IMR-90 (cell line): ENCODE results near the gene TTC29. TPM values are rescaled to one million over a fixed set of nuclear protein-coding genes. Genes with fewer than 3 reads are reported as not detected.

Source experiments
- ATAC-seq: fragments of 200-7000 bp; cut with Tn5 transposase; 2 replicates; pipeline ENCODE4 v1.9.1; 2020; ENCODE audit warnings: low read depth, mild to moderate bottlenecking, moderate library complexity
- BruUV-seq: library from RNA; stranded (reverse); fragments of 400-500 nt; replicated peaks from 2 replicates; lab custom pipeline; 2021; lab: Mats Ljungman, UMichigan
- CTCF ChIA-PET: fragments of 300-600 bp; formaldehyde crosslinking; extraction: SDS; loops from one replicate; lab custom pipeline; 2021; ENCODE audit warnings: antibody characterized with exemption; lab: Yijun Ruan, JAX
- POLR2A ChIA-PET: fragments of 300-600 bp; sonication (Branson Sonifier 250); formaldehyde crosslinking; loops from one replicate; lab custom pipeline; 2022; ENCODE audit warnings: antibody characterized with exemption; ENCODE audit not compliant: unreplicated experiment; lab: Charles Lee
- DNase-seq: peaks from one replicate; pipeline ENCODE4 v3.0.0; 2013
- H2AFZ ChIP-seq: replicated peaks from 2 replicates; pipeline ENCODE3; 2013; ENCODE audit warnings: low read length, mild to moderate bottlenecking; ENCODE audit not compliant: poor library complexity
- H2AK5ac ChIP-seq: 2 replicates; pipeline ENCODE4 v1.6.1; 2013; ENCODE audit warnings: low read depth, low read length, inconsistent platforms
- H2AK9ac ChIP-seq: replicated peaks from 2 replicates; pipeline ENCODE3; 2013; ENCODE audit warnings: mild to moderate bottlenecking, low read depth, low read length, moderate library complexity; ENCODE audit not compliant: poor library complexity
- H2BK120ac ChIP-seq: 2 replicates; pipeline ENCODE4 v1.6.1; 2013; ENCODE audit warnings: low read depth, low read length, inconsistent platforms
- H2BK15ac ChIP-seq: 3 replicates; pipeline ENCODE4 v1.6.1; 2013; ENCODE audit warnings: low read depth, low read length, inconsistent platforms
- H2BK20ac ChIP-seq: 2 replicates; pipeline ENCODE4 v1.6.1; 2013; ENCODE audit warnings: low read depth, mild to moderate bottlenecking, inconsistent platforms, low read length, moderate library complexity
- H2BK5ac ChIP-seq: 2 replicates; pipeline ENCODE4 v1.6.1; 2013; ENCODE audit warnings: mild to moderate bottlenecking, low read depth, low read length, inconsistent platforms; ENCODE audit not compliant: poor library complexity, severe bottlenecking
- H3K14ac ChIP-seq: replicated peaks from 2 replicates; pipeline ENCODE4 v1.6.1; 2013; ENCODE audit warnings: low read depth, low read length, inconsistent platforms
- H3K18ac ChIP-seq: 2 replicates; pipeline ENCODE4 v1.6.1; 2013; ENCODE audit warnings: low read depth, low read length, control low read depth
- H3K23ac ChIP-seq: 2 replicates; pipeline ENCODE4 v1.6.1; 2013; ENCODE audit warnings: low read depth, low read length, inconsistent platforms
- H3K27ac ChIP-seq: 2 replicates; pipeline ENCODE4 v1.5.1; 2013; ENCODE audit warnings: mild to moderate bottlenecking, control low read depth, low read length; ENCODE audit not compliant: insufficient read depth
- H3K27me3 ChIP-seq: 2 replicates; pipeline ENCODE4 v1.6.1; 2013; ENCODE audit warnings: low read length; ENCODE audit not compliant: control insufficient read depth, insufficient read depth
- H3K36me3 ChIP-seq: 2 replicates; pipeline ENCODE4 v1.6.1; 2013; ENCODE audit warnings: low read length, mixed read lengths; ENCODE audit not compliant: control insufficient read depth, insufficient read depth
- H3K4ac ChIP-seq: 2 replicates; pipeline ENCODE4 v1.6.1; 2013; ENCODE audit warnings: low read depth, low read length, inconsistent platforms
- H3K4me1 ChIP-seq: 2 replicates; pipeline ENCODE4 v1.6.1; 2013; ENCODE audit warnings: low read length, mixed read lengths; ENCODE audit not compliant: control insufficient read depth, insufficient read depth
- H3K4me2 ChIP-seq: 2 replicates; pipeline ENCODE4 v1.6.1; 2013; ENCODE audit warnings: low read depth, mild to moderate bottlenecking, control low read depth, low read length, moderate library complexity
- H3K4me3 ChIP-seq: 2 replicates; pipeline ENCODE4 v1.5.1; 2013; ENCODE audit warnings: low read depth, mild to moderate bottlenecking, control low read depth, low read length, moderate library complexity; ENCODE audit not compliant: insufficient read depth
- H3K56ac ChIP-seq: 2 replicates; pipeline ENCODE4 v1.6.1; 2013; ENCODE audit warnings: low read length, inconsistent platforms; ENCODE audit not compliant: insufficient read depth; ENCODE audit errors: extremely low read depth
- H3K79me1 ChIP-seq, 2 experiments: 2 replicates each; pipeline ENCODE4 v1.6.1; 2013; ENCODE audit warnings: low read length in 2 of 2, inconsistent platforms in 1 of 2, low read depth in 1 of 2
- H3K9ac ChIP-seq: 2 replicates; pipeline ENCODE4 v1.6.1; 2013; ENCODE audit warnings: low read depth, low read length, control low read depth
- H3K9me1 ChIP-seq: 2 replicates; pipeline ENCODE4 v1.6.1; 2013; ENCODE audit warnings: low read length, inconsistent platforms; ENCODE audit not compliant: insufficient read depth
- H3K9me3 ChIP-seq: 2 replicates; pipeline ENCODE4 v1.6.1; 2013; ENCODE audit warnings: low read length; ENCODE audit not compliant: control insufficient read depth, insufficient read depth
- H4K20me1 ChIP-seq: 2 replicates; pipeline ENCODE4 v1.6.1; 2013; ENCODE audit warnings: low read length, inconsistent platforms; ENCODE audit not compliant: insufficient read depth
- H4K5ac ChIP-seq: 2 replicates; pipeline ENCODE4 v1.6.1; 2013; ENCODE audit warnings: mild to moderate bottlenecking, low read depth, low read length, control low read depth
- H4K8ac ChIP-seq, 2 experiments: 2 replicates each; pipeline ENCODE4 v1.6.1; 2013; ENCODE audit warnings: low read depth in 2 of 2, low read length in 2 of 2, control low read depth in 1 of 2, inconsistent platforms in 1 of 2
- H4K91ac ChIP-seq: 2 replicates; pipeline ENCODE4 v1.6.1; 2013; ENCODE audit warnings: low read depth, low read length, inconsistent platforms; ENCODE audit not compliant: insufficient read depth
- BHLHE40 ChIP-seq: fragments of 150-350 bp; IDR thresholded peaks from 2 replicates; pipeline ENCODE4 v1.6.1; 2016; ENCODE audit warnings: mild to moderate bottlenecking, low read depth, low read length
- MXI1 ChIP-seq: IDR thresholded peaks from 2 replicates; pipeline ENCODE4 v1.6.1; 2012; ENCODE audit warnings: low read depth, mild to moderate bottlenecking, low read length, moderate library complexity, borderline replicate concordance
- POLR2A ChIP-seq: IDR thresholded peaks from 2 replicates; pipeline ENCODE4 v1.6.1; 2012; ENCODE audit warnings: mild to moderate bottlenecking, low read depth, low read length
- RAD21 ChIP-seq: IDR thresholded peaks from 2 replicates; pipeline ENCODE4 v1.6.1; 2012; ENCODE audit warnings: low read length, improper control_type of control experiment
- RFX5 ChIP-seq: IDR thresholded peaks from 2 replicates; pipeline ENCODE4 v1.8.0; 2012; ENCODE audit warnings: low read depth, mild to moderate bottlenecking, low read length, moderate library complexity
- SMC3 ChIP-seq: fragments of 150-350 bp; IDR thresholded peaks from 2 replicates; pipeline ENCODE4 v1.6.1; 2016; ENCODE audit warnings: low read depth, mild to moderate bottlenecking, antibody characterized with exemption, low read length, moderate library complexity
- WGBS, 2 experiments: methylation state at CpG; one replicate each; pipeline versions ENCODE4 v1.1.5 to v1.1.7; 2013; ENCODE audit warnings: missing lambda C conversion rate in 2 of 2; ENCODE audit not compliant: insufficient read length in 1 of 2; ENCODE audit errors: extremely low coverage in 2 of 2; 5-methylcytosine and 5-hydroxymethylcytosine counted together
- dilution Hi-C: fragments of 300-500 bp; cut with HindIII; formaldehyde crosslinking; loops from one replicate; pipeline ENCODE4 v1.14.3; 2018; ENCODE audit warnings: low sequenced_read_pairs; ENCODE audit not compliant: unreplicated experiment
- in situ Hi-C: fragments of 300-500 bp; cut with MboI; formaldehyde crosslinking; loops from 3 replicates; pipeline ENCODE4 v1.14.3; 2019; ENCODE audit warnings: low sequenced_read_pairs, inconsistent platforms, mixed read lengths
- intact Hi-C: fragments of 100-400 bp; cut with micrococcal nuclease; formaldehyde crosslinking; loops from 2 replicates; pipeline ENCODE4 v1.10.0; 2022
- polyA plus RNA-seq, 3 experiments: library from polyadenylated mRNA; depleted of rRNA; stranded (reverse); fragments of >200 nt; gene quantifications; 2 replicates each; pipeline ENCODE4 v1.2.3, GENCODE V29; 2012; ENCODE audit warnings: low replicate concordance in 1 of 3
- total RNA-seq: library from RNA; depleted of rRNA; stranded (reverse); fragments of >200 nt; gene quantifications from 2 replicates; pipeline ENCODE4 v1.2.3, GENCODE V29; 2012
- TF ChIP-seq, protein P1 (sequence below): conservative IDR thresholded peaks from 2 replicates; pipeline ENCODE4 v1.5.1; 2012; ENCODE audit warnings: mild to moderate bottlenecking, low read depth, low read length, improper control_type of control experiment

The TTC29 gene
- total and polyA plus RNA-seq, 2 of the 4 experiments (the other 2 are of a cell fraction): not detected

DNA sequence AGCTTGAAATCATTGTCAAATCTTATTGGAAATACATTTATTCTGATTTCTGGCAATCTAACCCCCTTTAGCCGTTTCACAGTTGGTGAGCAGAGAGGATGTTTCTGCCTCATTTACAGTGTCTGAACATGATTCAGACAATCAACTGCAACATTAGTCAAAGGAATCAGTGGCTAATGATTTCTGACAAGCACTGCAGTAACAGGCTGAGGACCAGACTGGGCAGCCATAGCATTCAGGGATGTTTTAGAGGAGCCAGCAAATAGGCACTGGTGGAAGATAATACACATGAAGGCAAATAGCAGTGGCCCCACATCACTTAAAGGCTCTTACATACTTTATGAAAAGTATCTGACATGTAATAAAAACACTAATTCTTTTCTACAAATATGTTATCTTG is 102.8 kb downstream of the TTC29 start:
- DNase-seq: no peak
- in situ Hi-C loops: no loop called here
- Histone ChIP-seq H3K9me1 (no peaks in the 10 kb centered on the region), H2BK20ac (no peak overlapping the region), H3K27ac (no peak overlapping the region), H4K91ac (no peak overlapping the region), H3K56ac (no peak overlapping the region), H4K8ac (no peak overlapping the region), H3K9ac (no peak overlapping the region), H2AFZ (no peak overlapping the region), H3K4me2 (no peak overlapping the region), H3K18ac (no peak overlapping the region), H4K20me1 (no peaks in the 10 kb centered on the region), H3K23ac (no peak overlapping the region), H3K27me3 (no peaks in the 10 kb centered on the region), H2BK120ac (no peak overlapping the region), H3K4me1 (no peaks in the 10 kb centered on the region), H2BK15ac (no peak overlapping the region), H3K14ac (no peak overlapping the region), H4K5ac (no peak overlapping the region), H3K36me3 (no peaks in the 10 kb centered on the region), H3K79me1 (no peaks in the 10 kb centered on the region), H3K4ac (no peak overlapping the region), H3K4me3 (no peak overlapping the region), H2AK5ac (no peak overlapping the region), H3K9me3 (no peaks in the 10 kb centered on the region), H2BK5ac (no peak overlapping the region), H2AK9ac (no peak overlapping the region)
- intact Hi-C loops: no loop called here
- TF ChIP-seq RFX5 (no peak), POLR2A (no peak), SMC3 (no peak), BHLHE40 (no peak), MXI1 (no peak), RAD21 (no peak)
- TF ChIP-seq, protein P1, sequence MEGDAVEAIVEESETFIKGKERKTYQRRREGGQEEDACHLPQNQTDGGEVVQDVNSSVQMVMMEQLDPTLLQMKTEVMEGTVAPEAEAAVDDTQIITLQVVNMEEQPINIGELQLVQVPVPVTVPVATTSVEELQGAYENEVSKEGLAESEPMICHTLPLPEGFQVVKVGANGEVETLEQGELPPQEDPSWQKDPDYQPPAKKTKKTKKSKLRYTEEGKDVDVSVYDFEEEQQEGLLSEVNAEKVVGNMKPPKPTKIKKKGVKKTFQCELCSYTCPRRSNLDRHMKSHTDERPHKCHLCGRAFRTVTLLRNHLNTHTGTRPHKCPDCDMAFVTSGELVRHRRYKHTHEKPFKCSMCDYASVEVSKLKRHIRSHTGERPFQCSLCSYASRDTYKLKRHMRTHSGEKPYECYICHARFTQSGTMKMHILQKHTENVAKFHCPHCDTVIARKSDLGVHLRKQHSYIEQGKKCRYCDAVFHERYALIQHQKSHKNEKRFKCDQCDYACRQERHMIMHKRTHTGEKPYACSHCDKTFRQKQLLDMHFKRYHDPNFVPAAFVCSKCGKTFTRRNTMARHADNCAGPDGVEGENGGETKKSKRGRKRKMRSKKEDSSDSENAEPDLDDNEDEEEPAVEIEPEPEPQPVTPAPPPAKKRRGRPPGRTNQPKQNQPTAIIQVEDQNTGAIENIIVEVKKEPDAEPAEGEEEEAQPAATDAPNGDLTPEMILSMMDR: no peak
- WGBS, 2 experiments: no CpG with 5 or more reads among the region's 1 CpG
- BruUV-seq: no TSS peak
- dilution Hi-C loops: no loop called here
- POLR2A ChIA-PET: no interaction called here
- CTCF ChIA-PET: no interaction called here
- no peak for ATAC-seq
